ENCODE measurements around the gene PMPCA.

Gene PMPCA

DNA sequence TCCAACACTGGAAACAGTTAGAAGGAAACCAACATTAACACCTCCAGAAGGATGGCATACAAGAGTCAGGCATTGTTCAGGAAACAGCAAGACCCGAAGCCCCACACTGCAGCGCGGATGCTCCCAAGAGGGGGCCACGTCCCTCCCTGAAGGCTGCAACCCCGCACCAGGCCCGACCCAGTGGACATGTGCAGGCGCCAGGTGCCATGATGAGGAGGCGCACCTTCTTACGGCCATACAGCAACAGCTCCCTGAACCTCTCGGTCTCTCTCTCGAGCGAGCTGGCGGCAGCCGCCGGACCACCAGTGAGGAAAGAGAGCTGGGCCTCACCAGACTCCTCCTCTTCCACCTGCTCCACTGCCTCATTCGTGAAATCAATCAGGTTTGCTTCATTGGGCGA, 52.2 kb downstream of the PMPCA start:
- TF ChIP-seq TCF12 (IDR thresholded peaks at IDR 0.05; ENCODE audit: low read depth) (no peak), RAD21 (IDR thresholded peaks at IDR 0.05; ENCODE audit: low read depth) (no peak), ZBTB7A (IDR thresholded peaks at IDR 0.05; ENCODE audit: low read depth) (no peak)

GRCh38 chr9:136463578-136463977, 53.1 kb downstream of the PMPCA start:
- no peak for TF ChIP-seq EP300 (IDR thresholded peaks at IDR 0.05; ENCODE audit: borderline replicate concordance)
- no peak for TF ChIP-seq CEBPB (IDR thresholded peaks at IDR 0.05)
- no peak for TF ChIP-seq ZBTB7A (IDR thresholded peaks at IDR 0.05; ENCODE audit: low read depth)
- no peak for TF ChIP-seq YY1 (IDR thresholded peaks at IDR 0.05; ENCODE audit: low read depth)
- no peak for TF ChIP-seq FOXM1 (IDR thresholded peaks at IDR 0.05; ENCODE audit: borderline replicate concordance, low read depth)
- no peak for TF ChIP-seq NFIC (IDR thresholded peaks at IDR 0.05)
- TF ChIP-seq, protein P1, sequence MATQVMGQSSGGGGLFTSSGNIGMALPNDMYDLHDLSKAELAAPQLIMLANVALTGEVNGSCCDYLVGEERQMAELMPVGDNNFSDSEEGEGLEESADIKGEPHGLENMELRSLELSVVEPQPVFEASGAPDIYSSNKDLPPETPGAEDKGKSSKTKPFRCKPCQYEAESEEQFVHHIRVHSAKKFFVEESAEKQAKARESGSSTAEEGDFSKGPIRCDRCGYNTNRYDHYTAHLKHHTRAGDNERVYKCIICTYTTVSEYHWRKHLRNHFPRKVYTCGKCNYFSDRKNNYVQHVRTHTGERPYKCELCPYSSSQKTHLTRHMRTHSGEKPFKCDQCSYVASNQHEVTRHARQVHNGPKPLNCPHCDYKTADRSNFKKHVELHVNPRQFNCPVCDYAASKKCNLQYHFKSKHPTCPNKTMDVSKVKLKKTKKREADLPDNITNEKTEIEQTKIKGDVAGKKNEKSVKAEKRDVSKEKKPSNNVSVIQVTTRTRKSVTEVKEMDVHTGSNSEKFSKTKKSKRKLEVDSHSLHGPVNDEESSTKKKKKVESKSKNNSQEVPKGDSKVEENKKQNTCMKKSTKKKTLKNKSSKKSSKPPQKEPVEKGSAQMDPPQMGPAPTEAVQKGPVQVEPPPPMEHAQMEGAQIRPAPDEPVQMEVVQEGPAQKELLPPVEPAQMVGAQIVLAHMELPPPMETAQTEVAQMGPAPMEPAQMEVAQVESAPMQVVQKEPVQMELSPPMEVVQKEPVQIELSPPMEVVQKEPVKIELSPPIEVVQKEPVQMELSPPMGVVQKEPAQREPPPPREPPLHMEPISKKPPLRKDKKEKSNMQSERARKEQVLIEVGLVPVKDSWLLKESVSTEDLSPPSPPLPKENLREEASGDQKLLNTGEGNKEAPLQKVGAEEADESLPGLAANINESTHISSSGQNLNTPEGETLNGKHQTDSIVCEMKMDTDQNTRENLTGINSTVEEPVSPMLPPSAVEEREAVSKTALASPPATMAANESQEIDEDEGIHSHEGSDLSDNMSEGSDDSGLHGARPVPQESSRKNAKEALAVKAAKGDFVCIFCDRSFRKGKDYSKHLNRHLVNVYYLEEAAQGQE (IDR thresholded peaks at IDR 0.05; ENCODE audit: low read depth) = no peak
- no peak for TF ChIP-seq TCF12 (IDR thresholded peaks at IDR 0.05; ENCODE audit: low read depth)
- TF ChIP-seq TEAD4 (IDR thresholded peaks at IDR 0.05) = no peak

- TF ChIP-seq USF1 (IDR thresholded peaks at IDR 0.05) (no peak), CEBPB (IDR thresholded peaks at IDR 0.05) (no peak), NFIC (IDR thresholded peaks at IDR 0.05) (no peak), TCF12 (IDR thresholded peaks at IDR 0.05; ENCODE audit: low read depth) (no peak), TEAD4 (IDR thresholded peaks at IDR 0.05) (no peak), CREB1 (IDR thresholded peaks at IDR 0.05; ENCODE audit: low read depth) (no peak), FOXM1 (IDR thresholded peaks at IDR 0.05; ENCODE audit: borderline replicate concordance, low read depth) (no peak), RAD21 (IDR thresholded peaks at IDR 0.05; ENCODE audit: low read depth) (no peak), YY1 (IDR thresholded peaks at IDR 0.05; ENCODE audit: low read depth) (no peak)
- TF ChIP-seq, protein P1 (IDR thresholded peaks at IDR 0.05; ENCODE audit: low read depth) = no peak
- TF ChIP-seq, protein P2, sequence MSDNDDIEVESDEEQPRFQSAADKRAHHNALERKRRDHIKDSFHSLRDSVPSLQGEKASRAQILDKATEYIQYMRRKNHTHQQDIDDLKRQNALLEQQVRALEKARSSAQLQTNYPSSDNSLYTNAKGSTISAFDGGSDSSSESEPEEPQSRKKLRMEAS (IDR thresholded peaks at IDR 0.05) = no peak
Observed at GRCh38 chr9:136464241-136464640, 53.8 kb downstream of the PMPCA start.

GRCh38 chr9:136465500-136466154, 55.2 kb downstream of the PMPCA start:
- TF ChIP-seq EGR1 (IDR thresholded peaks at IDR 0.05) (no peak), USF1 (IDR thresholded peaks at IDR 0.05) (no peak), YY1 (IDR thresholded peaks at IDR 0.05; ENCODE audit: low read depth) (no peak), TAF1 (IDR thresholded peaks at IDR 0.05; ENCODE audit: low read depth) (no peak), NFIC (IDR thresholded peaks at IDR 0.05) (no peak), TEAD4 (IDR thresholded peaks at IDR 0.05) (no peak), TCF12 (IDR thresholded peaks at IDR 0.05; ENCODE audit: low read depth) (no peak), ZBTB7A (IDR thresholded peaks at IDR 0.05; ENCODE audit: low read depth) (no peak), RAD21 (IDR thresholded peaks at IDR 0.05; ENCODE audit: low read depth) (no peak), EP300 (IDR thresholded peaks at IDR 0.05; ENCODE audit: borderline replicate concordance) (no peak), FOXM1 (IDR thresholded peaks at IDR 0.05; ENCODE audit: borderline replicate concordance, low read depth) (no peak), CREB1 (IDR thresholded peaks at IDR 0.05; ENCODE audit: low read depth) (no peak), CEBPB (IDR thresholded peaks at IDR 0.05) (no peak)
- TF ChIP-seq, protein P2 (IDR thresholded peaks at IDR 0.05) = no peak

DNA sequence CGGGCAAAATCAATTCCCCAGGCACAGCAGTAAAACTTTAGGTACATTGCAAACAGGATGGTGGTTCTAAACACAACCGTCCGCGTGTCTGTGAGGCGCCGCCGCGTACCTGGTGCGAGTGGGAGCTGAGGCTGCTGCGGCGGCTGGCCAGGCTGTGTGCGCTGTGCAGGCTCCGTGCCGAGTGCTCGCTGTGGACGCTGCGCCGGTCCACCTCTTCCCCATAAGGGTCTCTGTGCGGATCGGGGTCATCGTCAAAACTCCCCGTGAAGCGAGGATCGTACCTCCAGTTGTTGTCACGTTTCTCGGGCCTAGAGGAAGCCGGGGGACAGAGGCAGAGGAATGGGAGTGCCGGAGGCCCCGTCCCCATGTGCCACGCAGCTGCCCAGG, 55.7 kb downstream of the PMPCA start:
- TF ChIP-seq, protein P2 (IDR thresholded peaks at IDR 0.05) = no peak
- TF ChIP-seq ZBTB7A (IDR thresholded peaks at IDR 0.05; ENCODE audit: low read depth) (no peak), NFIC (IDR thresholded peaks at IDR 0.05) (no peak), TCF12 (IDR thresholded peaks at IDR 0.05; ENCODE audit: low read depth) (no peak), YY1 (IDR thresholded peaks at IDR 0.05; ENCODE audit: low read depth) (no peak), USF1 (IDR thresholded peaks at IDR 0.05) (no peak), CREB1 (IDR thresholded peaks at IDR 0.05; ENCODE audit: low read depth) (no peak), RAD21 (IDR thresholded peaks at IDR 0.05; ENCODE audit: low read depth) (no peak), EGR1 (IDR thresholded peaks at IDR 0.05) (no peak), EP300 (IDR thresholded peaks at IDR 0.05; ENCODE audit: borderline replicate concordance) (no peak), FOXM1 (IDR thresholded peaks at IDR 0.05; ENCODE audit: borderline replicate concordance, low read depth) (no peak), TAF1 (IDR thresholded peaks at IDR 0.05; ENCODE audit: low read depth) (no peak), CEBPB (IDR thresholded peaks at IDR 0.05) (no peak), TEAD4 (IDR thresholded peaks at IDR 0.05) (no peak)
- TF ChIP-seq, protein P1 (IDR thresholded peaks at IDR 0.05; ENCODE audit: low read depth) = no peak

All from Ishikawa (cell line).